Activated CD4-positive, alpha-beta memory T cell treated with anti-CD3 and anti-CD28 coated beads for 36 hours (primary cell): ENCODE data around the gene WDR76. TPM values are rescaled to one million over a fixed set of nuclear protein-coding genes. Genes with fewer than 3 reads are reported as not detected.

Experiments
- CTCF ChIA-PET: fragments of 350-600 bp; sonication (Branson Sonifier 250); formaldehyde crosslinking; loops from one replicate; lab custom pipeline; 2021; ENCODE audit warnings: antibody characterized with exemption, inconsistent platforms; lab: Charles Lee
- POLR2A ChIA-PET: fragments of 350-600 bp; sonication (Branson Sonifier 250); formaldehyde crosslinking; loops from one replicate; lab custom pipeline; 2021; ENCODE audit warnings: antibody characterized with exemption; lab: Charles Lee
- DNase-seq: peaks from one replicate; pipeline ENCODE4 v3.0.0-alpha.2; 2020
- H3K27ac Mint-ChIP-seq: one replicate; pipeline ENCODE4 v1.8.0; 2021; ENCODE audit warnings: mixed read lengths
- H3K27me3 Mint-ChIP-seq: one replicate; pipeline ENCODE4 v1.8.0; 2021; ENCODE audit warnings: mixed read lengths
- H3K36me3 Mint-ChIP-seq: one replicate; pipeline ENCODE4 v1.8.0; 2021; ENCODE audit warnings: mixed read lengths
- H3K4me1 Mint-ChIP-seq: one replicate; pipeline ENCODE4 v1.8.0; 2021; ENCODE audit warnings: low read depth, mixed read lengths
- H3K4me3 Mint-ChIP-seq: one replicate; pipeline ENCODE4 v1.8.0; 2021; ENCODE audit warnings: mild to moderate bottlenecking, mixed read lengths
- H3K9me3 Mint-ChIP-seq: one replicate; pipeline ENCODE4 v1.8.0; 2021; ENCODE audit warnings: mixed read lengths
- intact Hi-C: fragments of 100-400 bp; cut with micrococcal nuclease; formaldehyde crosslinking; loops from one replicate; pipeline ENCODE4 v1.15.1; 2023
- total RNA-seq, 2 experiments: library from RNA; stranded (reverse); gene quantifications; one replicate each; pipeline ENCODE4 v1.2.3, GENCODE V29; 2021

The WDR76 gene
- total RNA-seq, 2 experiments from 2014 or later: 89.9 to 93.2 TPM

- Mint-ChIP-seq H3K36me3 (no peaks in the 10 kb centered on the region), H3K27ac (no peak overlapping the region), H3K9me3 (no peaks in the 10 kb centered on the region), H3K4me1 (peaks cover 2% of the 10 kb centered on the region), H3K27me3 (no peaks in the 10 kb centered on the region), H3K4me3 (no peak overlapping the region)
- ChIA-PET POLR2A (no interaction called here), CTCF (interaction anchor here (5.7 kb wide), 1 partner anchor 165 kb away, joined by 81 read pairs; no protein-coding TSS in a partner anchor)
- DNase-seq: no peak
- intact Hi-C loops: no loop called here
These were observed 73.1 kb downstream of the WDR76 start for GRCh38 chr15:43899928-43900327.

GRCh38 chr15:43900996-43901395 is 74.2 kb downstream of the WDR76 start:
- no peak overlapping the region for H3K4me3 Mint-ChIP-seq
- no peak overlapping the region for H3K27ac Mint-ChIP-seq
- DNase-seq: no peak
- peaks cover 2% of the 10 kb centered on the region for H3K4me1 Mint-ChIP-seq
- POLR2A ChIA-PET: no interaction called here
- H3K9me3 Mint-ChIP-seq: no peaks in the 10 kb centered on the region
- CTCF ChIA-PET: interaction anchor here (5.7 kb wide), 1 partner anchor 164 kb away, joined by 81 read pairs; no protein-coding TSS in a partner anchor
- intact Hi-C loops: no loop called here
- H3K36me3 Mint-ChIP-seq: no peaks in the 10 kb centered on the region
- H3K27me3 Mint-ChIP-seq: no peaks in the 10 kb centered on the region

- no peak overlapping the region for H3K4me3 Mint-ChIP-seq
- POLR2A ChIA-PET: no interaction called here
- no peak for DNase-seq
- peaks cover 2% of the 10 kb centered on the region for H3K4me1 Mint-ChIP-seq
- no peak overlapping the region for H3K27ac Mint-ChIP-seq
- CTCF ChIA-PET: interaction anchor here (5.7 kb wide), 1 partner anchor 163 kb away, joined by 81 read pairs; no protein-coding TSS in a partner anchor
- no peaks in the 10 kb centered on the region for H3K36me3 Mint-ChIP-seq
- H3K9me3 Mint-ChIP-seq: no peaks in the 10 kb centered on the region
- no peaks in the 10 kb centered on the region for H3K27me3 Mint-ChIP-seq
- intact Hi-C loops: no loop called here
These were observed 74.7 kb downstream of the WDR76 start for GRCh38 chr15:43901495-43901894.

- intact Hi-C loops: loop anchor here (1.0 kb wide), 2 partner anchors 162 to 315 kb away; no protein-coding TSS in a partner anchor
- DNase-seq: peak; percentile 59
- H3K36me3 Mint-ChIP-seq: no peaks in the 10 kb centered on the region
- no peak overlapping the region for H3K4me3 Mint-ChIP-seq
- no peaks in the 10 kb centered on the region for H3K27me3 Mint-ChIP-seq
- H3K27ac Mint-ChIP-seq: no peak overlapping the region
- peaks cover 2% of the 10 kb centered on the region for H3K4me1 Mint-ChIP-seq
- ChIA-PET CTCF (interaction anchor here (0.5 to 5.7 kb wide), 20 partner anchors 8 to 635 kb away, joined by 3 to 81 read pairs (median 4); partner anchors contain the start of gene GOLM2), POLR2A (no interaction called here)
- no peaks in the 10 kb centered on the region for H3K9me3 Mint-ChIP-seq
These were observed 77.1 kb downstream of the WDR76 start for GRCh38 chr15:43903864-43904290.

GRCh38 chr15:43905755-43906154 is 79.0 kb downstream of the WDR76 start:
- intact Hi-C loops: no loop called here
- no peaks in the 10 kb centered on the region for H3K27me3 Mint-ChIP-seq
- H3K9me3 Mint-ChIP-seq: no peaks in the 10 kb centered on the region
- no peak overlapping the region for H3K4me3 Mint-ChIP-seq
- peaks cover 2% of the 10 kb centered on the region for H3K4me1 Mint-ChIP-seq
- POLR2A ChIA-PET: no interaction called here
- no peak for DNase-seq
- CTCF ChIA-PET: interaction anchor here (0.7 to 2.2 kb wide), 3 partner anchors 13 to 160 kb away, joined by 3 to 5 read pairs (median 5); no protein-coding TSS in a partner anchor
- no peak overlapping the region for H3K27ac Mint-ChIP-seq
- no peaks in the 10 kb centered on the region for H3K36me3 Mint-ChIP-seq

GRCh38 chr15:43908516-43909050 is 81.8 kb downstream of the WDR76 start:
- H3K9me3 Mint-ChIP-seq: no peaks in the 10 kb centered on the region
- no peaks in the 10 kb centered on the region for H3K36me3 Mint-ChIP-seq
- no peak overlapping the region for H3K4me3 Mint-ChIP-seq
- ChIA-PET CTCF (no interaction called here), POLR2A (no interaction called here)
- peaks cover 5% of the 10 kb centered on the region for H3K4me1 Mint-ChIP-seq
- intact Hi-C loops: no loop called here
- DNase-seq: no peak
- H3K27ac Mint-ChIP-seq: no peak overlapping the region
- no peaks in the 10 kb centered on the region for H3K27me3 Mint-ChIP-seq

GRCh38 chr15:43911235-43911781 is 84.5 kb downstream of the WDR76 start:
- Mint-ChIP-seq H3K4me1 (peaks cover 3% of the 10 kb centered on the region), H3K4me3 (no peak overlapping the region), H3K36me3 (no peaks in the 10 kb centered on the region), H3K27me3 (no peaks in the 10 kb centered on the region), H3K9me3 (no peaks in the 10 kb centered on the region), H3K27ac (no peak overlapping the region)
- ChIA-PET CTCF (no interaction called here), POLR2A (no interaction called here)
- no peak for DNase-seq
- intact Hi-C loops: no loop called here

GRCh38 chr15:43912208-43912607 is 85.4 kb downstream of the WDR76 start:
- Mint-ChIP-seq H3K4me1 (peaks cover 3% of the 10 kb centered on the region), H3K27me3 (no peaks in the 10 kb centered on the region), H3K4me3 (no peak overlapping the region), H3K36me3 (no peaks in the 10 kb centered on the region), H3K9me3 (no peaks in the 10 kb centered on the region), H3K27ac (no peak overlapping the region)
- POLR2A ChIA-PET: no interaction called here
- CTCF ChIA-PET: interaction anchor here (0.8 kb wide), 1 partner anchor 8 kb away, joined by 3 read pairs; no protein-coding TSS in a partner anchor
- intact Hi-C loops: no loop called here
- DNase-seq: no peak

- H3K27me3 Mint-ChIP-seq: no peaks in the 10 kb centered on the region
- no peaks in the 10 kb centered on the region for H3K36me3 Mint-ChIP-seq
- no peaks in the 10 kb centered on the region for H3K9me3 Mint-ChIP-seq
- ChIA-PET POLR2A (no interaction called here), CTCF (interaction anchor here (0.8 kb wide), 1 partner anchor 9 kb away, joined by 3 read pairs; no protein-coding TSS in a partner anchor)
- peaks cover 3% of the 10 kb centered on the region for H3K4me1 Mint-ChIP-seq
- intact Hi-C loops: no loop called here
- H3K4me3 Mint-ChIP-seq: no peak overlapping the region
- peak; percentile 21 for DNase-seq
- H3K27ac Mint-ChIP-seq: no peak overlapping the region
These were observed 86.4 kb downstream of the WDR76 start for GRCh38 chr15:43913026-43913780.

- ChIA-PET CTCF (interaction anchor here (0.9 kb wide), 1 partner anchor 152 kb away, joined by 3 read pairs; no protein-coding TSS in a partner anchor), POLR2A (no interaction called here)
- Mint-ChIP-seq H3K36me3 (no peaks in the 10 kb centered on the region), H3K9me3 (no peaks in the 10 kb centered on the region), H3K4me3 (no peak overlapping the region), H3K27ac (no peak overlapping the region), H3K4me1 (peaks cover 3% of the 10 kb centered on the region), H3K27me3 (no peaks in the 10 kb centered on the region)
- DNase-seq: no peak
- intact Hi-C loops: no loop called here
These were observed 87.1 kb downstream of the WDR76 start for GRCh38 chr15:43913941-43914340.

GRCh38 chr15:43915631-43916325 is 89.0 kb downstream of the WDR76 start:
- peaks cover 3% of the 10 kb centered on the region for H3K4me1 Mint-ChIP-seq
- no peak for DNase-seq
- no peaks in the 10 kb centered on the region for H3K27me3 Mint-ChIP-seq
- no peak overlapping the region for H3K4me3 Mint-ChIP-seq
- CTCF ChIA-PET: interaction anchor here (0.8 to 1.5 kb wide), 2 partner anchors 12 to 150 kb away, joined by 3 to 6 read pairs; no protein-coding TSS in a partner anchor
- POLR2A ChIA-PET: no interaction called here
- no peaks in the 10 kb centered on the region for H3K9me3 Mint-ChIP-seq
- intact Hi-C loops: no loop called here
- no peak overlapping the region for H3K27ac Mint-ChIP-seq
- H3K36me3 Mint-ChIP-seq: no peaks in the 10 kb centered on the region

- Mint-ChIP-seq H3K27ac (no peak overlapping the region), H3K9me3 (no peaks in the 10 kb centered on the region), H3K27me3 (no peaks in the 10 kb centered on the region), H3K4me3 (no peak overlapping the region), H3K4me1 (peaks cover 3% of the 10 kb centered on the region), H3K36me3 (no peaks in the 10 kb centered on the region)
- ChIA-PET CTCF (interaction anchor here (0.8 to 1.5 kb wide), 2 partner anchors 12 to 150 kb away, joined by 3 to 6 read pairs; no protein-coding TSS in a partner anchor), POLR2A (no interaction called here)
- intact Hi-C loops: no loop called here
- DNase-seq: no peak
These were observed 89.5 kb downstream of the WDR76 start for GRCh38 chr15:43916326-43916660.
